GM19025 (cell line): ENCODE results near the gene SPECC1L.

Experiments used
- ATAC-seq: cut with Tn5 transposase; IDR thresholded peaks from one replicate; pipeline ENCODE4 v1.9.1; 2021; ENCODE audit warnings: mild to moderate bottlenecking, low read depth, moderate library complexity; ENCODE audit not compliant: unreplicated experiment

SPECC1L gene

GRCh38 chr22:24459911-24460310 is 189.3 kb downstream of the SPECC1L start:
- ATAC-seq, result no peak

GRCh38 chr22:24460418-24461089 is 189.9 kb downstream of the SPECC1L start:
- no peak for ATAC-seq

- ATAC-seq, result no peak
Observed at GRCh38 chr22:24463071-24463760, 192.6 kb downstream of the SPECC1L start.

GRCh38 chr22:24465566-24465965 is 194.9 kb downstream of the SPECC1L start:
- no peak for ATAC-seq

- no peak for ATAC-seq
Observed at GRCh38 chr22:24465975-24466374, 195.3 kb downstream of the SPECC1L start.

GRCh38 chr22:24466716-24467328 is 196.2 kb downstream of the SPECC1L start:
- no peak for ATAC-seq

GRCh38 chr22:24467340-24467739 is 196.7 kb downstream of the SPECC1L start:
- no peak for ATAC-seq
